H1 (cell line): ENCODE results near the gene VEPH1.

Experiments
- CBX5 ChIP-seq: fragments of 300-800, 300-1000 bp; sonication (generic); IDR thresholded peaks from 2 replicates; pipeline ENCODE4 v1.7.1; 2016; ENCODE audit warnings: antibody characterized with exemption, low read length, low read depth
- CHD7 ChIP-seq: fragments of 300-600 bp; sonication (generic); IDR thresholded peaks from 2 replicates; pipeline ENCODE4 v1.7.1; 2012; ENCODE audit warnings: low read length, moderate library complexity, mild to moderate bottlenecking, inconsistent platforms; ENCODE audit not compliant: insufficient replicate concordance
- CTBP2 ChIP-seq: IDR thresholded peaks from 2 replicates; pipeline ENCODE4 v1.7.0; 2011; ENCODE audit warnings: borderline replicate concordance, mild to moderate bottlenecking, moderate library complexity, mixed read lengths, low read length; ENCODE audit not compliant: insufficient read depth, insufficient read length
- CTCF ChIP-seq, 3 experiments: IDR thresholded peaks; 1 replicate in 2 of 3; 2 replicates in 1 of 3; pipeline versions ENCODE4 v1.5.1 to v1.6.1; 2011; ENCODE audit warnings: low read length in 3 of 3, mild to moderate bottlenecking in 3 of 3, inconsistent platforms in 2 of 3, low read depth in 1 of 3, moderate library complexity in 1 of 3; ENCODE audit not compliant: insufficient read depth in 1 of 3; ENCODE audit errors: control extremely low read depth in 1 of 3
- EGR1 ChIP-seq: IDR thresholded peaks from 2 replicates; pipeline ENCODE4 v1.6.1; 2011; ENCODE audit warnings: low read depth, low read length, borderline replicate concordance
- EP300 ChIP-seq, 2 experiments: IDR thresholded peaks; 1 replicate in 1 of 2; 2 replicates in 1 of 2; pipeline ENCODE4 v1.6.1; 2011 to 2012; ENCODE audit warnings: low read depth in 2 of 2, low read length in 2 of 2, mild to moderate bottlenecking in 2 of 2, borderline replicate concordance in 1 of 2, inconsistent platforms in 1 of 2, moderate library complexity in 1 of 2
- EZH2 ChIP-seq: fragments of 200-600 bp; sonication (generic); IDR thresholded peaks from 2 replicates; pipeline ENCODE4 v1.7.1; 2012; ENCODE audit warnings: low read depth, mild to moderate bottlenecking, moderate library complexity, low read length, inconsistent platforms; ENCODE audit not compliant: severe bottlenecking
- HDAC6 ChIP-seq: IDR thresholded peaks from one replicate; pipeline ENCODE4 v1.7.1; 2012; ENCODE audit warnings: low read depth, mild to moderate bottlenecking, inconsistent platforms, low read length, moderate library complexity
- MAFK ChIP-seq: IDR thresholded peaks from 2 replicates; pipeline ENCODE4 v1.6.1; 2012; ENCODE audit warnings: low read depth, mild to moderate bottlenecking, improper control_type of control experiment, low read length
- POLR2A ChIP-seq, 2 experiments: IDR thresholded peaks; 1 replicate in 1 of 2; 2 replicates in 1 of 2; pipeline ENCODE4 v1.6.1; 2011; ENCODE audit warnings: low read depth in 2 of 2, low read length in 2 of 2, mild to moderate bottlenecking in 2 of 2; ENCODE audit errors: control extremely low read depth in 1 of 2
- RAD21 ChIP-seq, 2 experiments: IDR thresholded peaks in 1 of 2; conservative IDR thresholded peaks in 1 of 2; 2 replicates each; pipeline ENCODE4 v1.6.1; 2011; ENCODE audit warnings: low read depth in 2 of 2, low read length in 2 of 2, improper control_type of control experiment in 1 of 2, inconsistent platforms in 1 of 2, mild to moderate bottlenecking in 1 of 2, moderate library complexity in 1 of 2
- SP1 ChIP-seq: IDR thresholded peaks from 2 replicates; pipeline ENCODE4 v1.6.1; 2011; ENCODE audit warnings: low read depth, low read length
- SRF ChIP-seq: IDR thresholded peaks from 2 replicates; pipeline ENCODE4 v1.6.1; 2011; ENCODE audit warnings: mild to moderate bottlenecking, low read depth, low read length, moderate library complexity
- USF2 ChIP-seq: IDR thresholded peaks from 2 replicates; pipeline ENCODE4 v1.6.1; 2011; ENCODE audit warnings: low read length, improper control_type of control experiment

GRCh38 chr3:157530637-157531300, 27.6 kb upstream of the VEPH1 start:
- TF ChIP-seq SRF (no peak), SP1 (no peak), MAFK (no peak), CBX5 (no peak), EP300 (IDR thresholded peaks at IDR 0.05; ENCODE audit: borderline replicate concordance in 1 of 2, low read depth in 2 of 2, low read length in 2 of 2) (no peak), CTBP2 (no peak), CTCF (IDR thresholded peaks at IDR 0.05; ENCODE audit: control extremely low read depth in 1 of 3, insufficient read depth in 1 of 3, low read depth in 1 of 3, low read length in 3 of 3) (no peak), POLR2A (IDR thresholded peaks at IDR 0.05; ENCODE audit: control extremely low read depth in 1 of 2, low read depth in 2 of 2, low read length in 2 of 2) (no peak), CHD7 (no peak), EZH2 (no peak), HDAC6 (no peak), USF2 (no peak), RAD21 (IDR thresholded peaks at IDR 0.05 in 1 of 2, conservative IDR thresholded peaks at IDR 0.05 in 1 of 2; ENCODE audit: low read depth in 2 of 2, low read length in 2 of 2) (no peak), EGR1 (no peak)
